HG03103 (cell line): Measurements from ENCODE around the gene NOL9.

ENCODE experiments used
- ATAC-seq: cut with Tn5 transposase; IDR thresholded peaks from one replicate; pipeline ENCODE4 v1.9.1; 2021; ENCODE audit warnings: low read depth; ENCODE audit not compliant: unreplicated experiment

NOL9 gene

DNA sequence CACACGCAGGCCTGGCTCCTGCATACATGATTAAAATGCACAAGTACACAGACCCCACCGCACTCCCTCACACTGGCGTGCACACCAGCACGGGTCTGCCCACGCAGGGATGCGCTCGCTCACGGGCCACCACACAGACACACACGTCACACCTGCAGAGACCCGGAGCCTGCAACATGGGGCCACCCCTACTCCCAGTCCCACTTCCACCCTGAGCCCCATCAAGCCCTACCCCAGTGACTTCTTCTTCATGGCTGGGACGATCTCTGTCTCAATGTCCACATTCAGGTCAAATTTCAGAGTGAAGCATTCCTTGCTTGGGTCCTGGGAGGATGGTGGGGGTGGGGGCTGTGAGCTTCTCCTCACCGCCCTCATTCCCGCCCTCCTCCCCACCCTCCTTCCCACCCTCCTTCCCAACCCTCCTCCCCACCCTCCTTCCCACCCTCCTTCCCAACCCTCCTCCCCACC lies 79.5 kb downstream of the NOL9 start:
- no peak for ATAC-seq

- ATAC-seq = no peak
These were observed 80.1 kb downstream of the NOL9 start for GRCh38 chr1:6473974-6474814.

GRCh38 chr1:6473156-6473555 lies 81.2 kb downstream of the NOL9 start:
- ATAC-seq = no peak

DNA sequence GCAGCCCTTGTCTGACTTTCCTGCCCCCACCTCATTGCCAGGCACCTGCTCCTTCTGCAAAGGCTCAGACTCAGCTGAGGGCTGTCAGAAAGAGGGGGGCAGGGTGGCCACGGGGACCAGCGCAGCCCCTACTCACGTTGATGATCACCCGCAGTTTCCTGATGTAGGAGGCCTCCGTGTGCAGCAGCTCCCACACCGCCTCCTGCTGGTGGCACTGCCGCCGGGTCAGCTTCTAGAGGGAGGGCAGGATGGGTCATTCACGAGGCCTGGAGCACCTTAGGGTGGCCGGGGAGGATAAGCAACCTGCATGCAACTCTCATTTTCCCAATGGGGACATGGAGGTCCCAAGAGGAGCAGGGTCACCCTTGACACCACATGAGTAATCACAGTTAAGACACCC lies 81.9 kb downstream of the NOL9 start:
- ATAC-seq = no peak

DNA sequence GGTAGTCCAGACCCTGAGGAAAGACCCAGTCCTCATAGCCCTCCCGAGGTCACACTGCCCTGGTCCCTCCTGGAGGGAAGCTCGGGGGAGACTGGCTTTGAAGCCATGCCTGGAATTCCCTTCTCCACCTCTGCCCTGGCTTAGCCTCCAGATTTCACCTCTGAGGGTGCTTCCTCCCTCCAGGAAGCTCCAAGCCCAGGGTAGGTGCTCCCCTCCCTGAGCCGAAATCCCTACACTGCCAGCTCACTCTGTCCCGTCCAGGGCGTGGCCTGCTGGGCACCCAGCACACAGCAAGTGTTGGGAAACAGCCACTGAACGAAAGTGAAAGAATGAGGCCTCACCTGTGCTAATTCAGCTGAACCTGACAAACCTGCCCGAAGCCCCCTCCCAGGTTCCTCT lies 82.3 kb downstream of the NOL9 start:
- ATAC-seq = no peak
